ENCODE results near the gene TICAM1. TPM values are rescaled to one million over a fixed set of nuclear protein-coding genes. Genes with fewer than 3 reads are reported as not detected.
A peak's percentile ranks its signal among the peaks of the same experiment; 100 is the strongest.

Gene TICAM1
- total and polyA plus RNA-seq, 2 of the 8 experiments (the other 6 are each of a cell fraction or from before 2014, with no cell fraction given), result 0.41 to 0.65 TPM

- Histone ChIP-seq H3K23me2 (ENCODE audit: low read depth, low read length) (no peaks in the 10 kb centered on the region), H3K9me3 (ENCODE audit: insufficient read depth in 2 of 2, low read depth in 1 of 2, low read length in 1 of 2) (no peaks in the 10 kb centered on the region), H3K27me3 (replicated peaks in 1 of 4; ENCODE audit: control insufficient read depth in 3 of 4, extremely low read depth in 1 of 4, insufficient read depth in 3 of 4, low read length in 3 of 4) (no peaks in the 10 kb centered on the region), H3K14ac (ENCODE audit: insufficient read length) (no peak overlapping the region), H3K4me1 (replicated peaks in 1 of 4; ENCODE audit: control insufficient read depth in 3 of 4, insufficient read depth in 4 of 4, low read length in 3 of 4) (no peaks in the 10 kb centered on the region), H2BK15ac (ENCODE audit: low read length) (0 out of 2 replicates have a peak overlapping the region, but pooled peaks have one; percentile 53), H3K18ac (ENCODE audit: extremely low read depth, low read length) (no peak overlapping the region), H2BK20ac (ENCODE audit: low read length) (no peak overlapping the region), H3K4me2 (ENCODE audit: insufficient read depth in 1 of 2, low read depth in 2 of 2, low read length in 2 of 2) (no peak overlapping the region), H2BK5ac (ENCODE audit: low read depth, low read length) (no peak overlapping the region), H2BK120ac (replicated peaks; ENCODE audit: low read depth, low read length) (no peak overlapping the region), H2BK12ac (ENCODE audit: low read depth, low read length) (no peak overlapping the region), H3K56ac (replicated peaks; ENCODE audit: insufficient read length, low read depth, low read length) (no peak overlapping the region), H3K23ac (ENCODE audit: insufficient read length) (no peak overlapping the region), H2AK5ac (ENCODE audit: low read depth, low read length) (no peak overlapping the region), H3K4me3 (ENCODE audit: extremely low read depth in 1 of 4, insufficient read depth in 2 of 4, low read depth in 3 of 4, low read length in 4 of 4) (no peak overlapping the region), H4K5ac (ENCODE audit: insufficient read length, low read depth, low read length) (no peak overlapping the region), H4K91ac (replicated peaks; ENCODE audit: insufficient read length, low read length) (no peak overlapping the region), H3K9ac (replicated peaks in 1 of 4; ENCODE audit: extremely low read depth in 1 of 4, low read depth in 3 of 4, low read length in 3 of 4) (no peak overlapping the region), H3K36me3 (ENCODE audit: control insufficient read depth in 2 of 4, insufficient read depth in 4 of 4, low read length in 3 of 4) (no peaks in the 10 kb centered on the region), H4K20me1 (replicated peaks in 1 of 2; ENCODE audit: control insufficient read depth in 1 of 2, insufficient read depth in 2 of 2, low read length in 2 of 2) (no peaks in the 10 kb centered on the region), H3K79me2 (ENCODE audit: control insufficient read depth in 1 of 2, insufficient read depth in 2 of 2, low read length in 2 of 2) (no peaks in the 10 kb centered on the region), H4K8ac (ENCODE audit: extremely low read depth, insufficient read depth, low read length) (no peak overlapping the region), H2AFZ (ENCODE audit: low read length) (no peak overlapping the region; the same call in 1 of the 2 replicates), H3K4ac (replicated peaks; ENCODE audit: insufficient read length, low read depth, low read length) (no peak overlapping the region), H3K27ac (ENCODE audit: low read depth, low read length) (no peak overlapping the region), H3K79me1 (ENCODE audit: low read depth, low read length) (no peaks in the 10 kb centered on the region)
- WGBS, 2 experiments (ENCODE audit: extremely low coverage in 1 of 2, insufficient coverage in 1 of 2, insufficient read length in 1 of 2, insufficient replicate concordance in 2 of 2, low coverage in 1 of 2, low lambda C conversion rate in 2 of 2, missing lambda C conversion rate in 1 of 2), result 48% methylated on average over 30 of the region's 33 CpGs; no CpG with 5 or more reads in 1 of the 2 experiments
- CTCF ChIA-PET (ENCODE audit: partially characterized antibody), result interaction anchor here (0.7 to 9.2 kb wide), 27 partner anchors 9 to 187 kb away, joined by 3 to 100 read pairs (median 4); partner anchors contain the start of gene FEM1A
- DNase-seq (ENCODE audit: low read depth in 1 of 2, low spot score in 2 of 2), result peak; percentile 57 to 95
- peak; percentile 73 for FAIRE-seq
- POLR2A ChIA-PET (ENCODE audit: partially characterized antibody), result interaction anchor here (0.9 kb wide), 1 partner anchor 13 kb away, joined by 3 read pairs; the partner anchor contains the start of gene FEM1A
- TF ChIP-seq HDAC6 (IDR thresholded peaks at IDR 0.05; ENCODE audit: low read depth, low read length), result no peak
- peak; percentile 99 to 100 (median 99) for TF ChIP-seq CTCF (IDR thresholded peaks at IDR 0.05; ENCODE audit: control extremely low read depth in 1 of 3, insufficient read depth in 1 of 3, low read depth in 1 of 3, low read length in 3 of 3)
- 0 out of 2 replicates have a peak, but pooled peaks have one; percentile 26 for TF ChIP-seq SP4 (IDR thresholded peaks at IDR 0.05; ENCODE audit: low read length)
- peak; percentile 49; the same call in 1 of the 2 replicates for TF ChIP-seq CREB1 (IDR thresholded peaks at IDR 0.05)
- peak; percentile 41; the same call in 1 of the 2 replicates for TF ChIP-seq CEBPB (IDR thresholded peaks at IDR 0.05; ENCODE audit: low read depth, low read length)
- TF ChIP-seq SIX5 (IDR thresholded peaks at IDR 0.05; ENCODE audit: low read depth, low read length), result no peak
- TF ChIP-seq JUND (IDR thresholded peaks at IDR 0.05; ENCODE audit: low read length), result 0 out of 2 replicates have a peak, but pooled peaks have one; percentile 12
- peak; percentile 93 to 95 for TF ChIP-seq RAD21 (IDR thresholded peaks at IDR 0.05 in 1 of 2, conservative IDR thresholded peaks at IDR 0.05 in 1 of 2; ENCODE audit: low read depth in 2 of 2, low read length in 2 of 2)
Measured at GRCh38 chr19:4803736-4804695, 27.5 kb downstream of the TICAM1 start.

Data from H1 (cell line).